AG09309 (cell line): ENCODE results near the gene SOHLH2.

Source experiments
- DNase-seq: peaks from one replicate; pipeline ENCODE4 v3.0.0-alpha.2; 2010; ENCODE audit warnings: low read depth
- H3K4me3 ChIP-seq: 2 replicates; pipeline ENCODE4 v1.5.1; 2011; ENCODE audit warnings: mild to moderate bottlenecking, low read depth, low read length, moderate library complexity; ENCODE audit not compliant: control insufficient read depth
- CTCF ChIP-seq: IDR thresholded peaks from 2 replicates; pipeline ENCODE4 v1.5.1; 2011; ENCODE audit warnings: mild to moderate bottlenecking, low read depth, low read length, inconsistent platforms; ENCODE audit not compliant: insufficient read depth, control insufficient read depth; ENCODE audit errors: missing control alignments

The SOHLH2 gene

GRCh38 chr13:36193151-36193855 is 21.1 kb downstream of the SOHLH2 start:
- no peak for TF ChIP-seq CTCF
- DNase-seq, result peak; percentile 8
- H3K4me3 ChIP-seq, result no peak overlapping the region

GRCh38 chr13:36192166-36192565 is 22.2 kb downstream of the SOHLH2 start:
- no peak overlapping the region for H3K4me3 ChIP-seq
- no peak for TF ChIP-seq CTCF
- DNase-seq, result no peak

GRCh38 chr13:36190771-36191170 is 23.6 kb downstream of the SOHLH2 start:
- no peak for TF ChIP-seq CTCF
- no peak overlapping the region for H3K4me3 ChIP-seq
- DNase-seq, result no peak

GRCh38 chr13:36188441-36188840 is 25.9 kb downstream of the SOHLH2 start:
- H3K4me3 ChIP-seq, result no peak overlapping the region
- no peak for TF ChIP-seq CTCF
- no peak for DNase-seq

- no peak for DNase-seq
- TF ChIP-seq CTCF, result no peak
- H3K4me3 ChIP-seq, result no peak overlapping the region
Measured at GRCh38 chr13:36183901-36184300, 30.5 kb downstream of the SOHLH2 start.

GRCh38 chr13:36175621-36176020 is 38.7 kb downstream of the SOHLH2 start:
- no peak overlapping the region for H3K4me3 ChIP-seq
- TF ChIP-seq CTCF, result no peak
- no peak for DNase-seq
